H1 (cell line): ENCODE data around the gene MYOD1.

ENCODE experiments used
- CEBPB ChIP-seq: IDR thresholded peaks from 2 replicates; pipeline ENCODE4 v1.6.1; 2012; ENCODE audit warnings: low read depth, low read length
- CHD1 ChIP-seq: IDR thresholded peaks from 2 replicates; pipeline ENCODE4 v1.6.1; 2012; ENCODE audit warnings: low read depth, low read length, improper control_type of control experiment
- EP300 ChIP-seq, 2 experiments: IDR thresholded peaks; 1 replicate in 1 of 2; 2 replicates in 1 of 2; pipeline ENCODE4 v1.6.1; 2011 to 2012; ENCODE audit warnings: low read depth in 2 of 2, low read length in 2 of 2, mild to moderate bottlenecking in 2 of 2, borderline replicate concordance in 1 of 2, inconsistent platforms in 1 of 2, moderate library complexity in 1 of 2
- HDAC2 ChIP-seq, 2 experiments: fragments of 300-600 bp in 1 of 2; sonication (generic) in 1 of 2; IDR thresholded peaks; 2 replicates each; pipeline ENCODE4 v1.6.1; 2011 to 2012; ENCODE audit warnings: low read depth in 2 of 2, low read length in 2 of 2, mild to moderate bottlenecking in 2 of 2, moderate library complexity in 2 of 2, borderline replicate concordance in 1 of 2, inconsistent platforms in 1 of 2
- POLR2AphosphoS5 ChIP-seq: IDR thresholded peaks from 2 replicates; pipeline ENCODE4 v1.6.1; 2011; ENCODE audit warnings: low read depth, low read length
- SAP30 ChIP-seq: fragments of 300-600 bp; sonication (generic); IDR thresholded peaks from 2 replicates; pipeline ENCODE4 v1.7.1; 2012; ENCODE audit warnings: low read length, moderate library complexity, mild to moderate bottlenecking, inconsistent platforms; ENCODE audit not compliant: insufficient read depth, insufficient replicate concordance
- SUZ12 ChIP-seq: fragments of 200-600 bp; sonication (generic); IDR thresholded peaks from 2 replicates; pipeline ENCODE4 v1.6.1; 2012; ENCODE audit warnings: mild to moderate bottlenecking, inconsistent platforms, low read length, moderate library complexity, mixed read lengths
- YY1 ChIP-seq: IDR thresholded peaks from 2 replicates; pipeline ENCODE4 v1.6.1; 2011; ENCODE audit warnings: low read depth, mild to moderate bottlenecking, low read length
- TF ChIP-seq, protein P1 (sequence below), 3 experiments: IDR thresholded peaks; 1 replicate in 2 of 3; 2 replicates in 1 of 3; pipeline versions ENCODE4 v1.5.1 to v1.6.1; 2011; ENCODE audit warnings: low read length in 3 of 3, mild to moderate bottlenecking in 3 of 3, inconsistent platforms in 2 of 3, low read depth in 1 of 3, moderate library complexity in 1 of 3; ENCODE audit not compliant: insufficient read depth in 1 of 3; ENCODE audit errors: control extremely low read depth in 1 of 3
- TF ChIP-seq, protein P2 (sequence below): IDR thresholded peaks from 2 replicates; pipeline ENCODE4 v1.6.1; 2011; ENCODE audit warnings: low read length, improper control_type of control experiment

DNA sequence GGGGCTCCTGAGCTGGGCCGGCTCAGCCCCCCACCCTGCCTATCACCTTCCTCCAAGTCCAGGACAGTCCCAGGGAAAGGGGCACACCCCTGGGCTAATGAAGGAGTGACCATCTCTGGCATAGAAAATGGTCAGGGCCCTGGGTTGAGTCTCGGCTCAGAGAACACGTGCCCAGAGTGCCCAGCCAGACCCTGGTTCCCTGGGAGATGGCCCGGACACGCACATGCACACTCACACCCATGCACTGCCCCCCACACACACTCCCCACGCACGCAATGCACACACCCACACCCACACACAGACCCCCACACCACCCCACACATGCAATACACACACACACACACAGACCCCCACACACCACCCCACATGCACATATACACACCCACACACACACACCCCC, 43.9 kb downstream of the MYOD1 start:
- TF ChIP-seq, protein P1, sequence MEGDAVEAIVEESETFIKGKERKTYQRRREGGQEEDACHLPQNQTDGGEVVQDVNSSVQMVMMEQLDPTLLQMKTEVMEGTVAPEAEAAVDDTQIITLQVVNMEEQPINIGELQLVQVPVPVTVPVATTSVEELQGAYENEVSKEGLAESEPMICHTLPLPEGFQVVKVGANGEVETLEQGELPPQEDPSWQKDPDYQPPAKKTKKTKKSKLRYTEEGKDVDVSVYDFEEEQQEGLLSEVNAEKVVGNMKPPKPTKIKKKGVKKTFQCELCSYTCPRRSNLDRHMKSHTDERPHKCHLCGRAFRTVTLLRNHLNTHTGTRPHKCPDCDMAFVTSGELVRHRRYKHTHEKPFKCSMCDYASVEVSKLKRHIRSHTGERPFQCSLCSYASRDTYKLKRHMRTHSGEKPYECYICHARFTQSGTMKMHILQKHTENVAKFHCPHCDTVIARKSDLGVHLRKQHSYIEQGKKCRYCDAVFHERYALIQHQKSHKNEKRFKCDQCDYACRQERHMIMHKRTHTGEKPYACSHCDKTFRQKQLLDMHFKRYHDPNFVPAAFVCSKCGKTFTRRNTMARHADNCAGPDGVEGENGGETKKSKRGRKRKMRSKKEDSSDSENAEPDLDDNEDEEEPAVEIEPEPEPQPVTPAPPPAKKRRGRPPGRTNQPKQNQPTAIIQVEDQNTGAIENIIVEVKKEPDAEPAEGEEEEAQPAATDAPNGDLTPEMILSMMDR (IDR thresholded peaks at IDR 0.05; ENCODE audit: control extremely low read depth in 1 of 3, insufficient read depth in 1 of 3, low read depth in 1 of 3, low read length in 3 of 3), result no peak
- TF ChIP-seq CEBPB, result no peak
- TF ChIP-seq HDAC2 (IDR thresholded peaks at IDR 0.05; ENCODE audit: borderline replicate concordance in 1 of 2, low read depth in 2 of 2, low read length in 2 of 2), result no peak
- TF ChIP-seq CHD1, result no peak
- no peak for TF ChIP-seq SUZ12
- TF ChIP-seq, protein P2, sequence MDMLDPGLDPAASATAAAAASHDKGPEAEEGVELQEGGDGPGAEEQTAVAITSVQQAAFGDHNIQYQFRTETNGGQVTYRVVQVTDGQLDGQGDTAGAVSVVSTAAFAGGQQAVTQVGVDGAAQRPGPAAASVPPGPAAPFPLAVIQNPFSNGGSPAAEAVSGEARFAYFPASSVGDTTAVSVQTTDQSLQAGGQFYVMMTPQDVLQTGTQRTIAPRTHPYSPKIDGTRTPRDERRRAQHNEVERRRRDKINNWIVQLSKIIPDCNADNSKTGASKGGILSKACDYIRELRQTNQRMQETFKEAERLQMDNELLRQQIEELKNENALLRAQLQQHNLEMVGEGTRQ, result no peak
- TF ChIP-seq SAP30, result no peak
- no peak for TF ChIP-seq EP300 (IDR thresholded peaks at IDR 0.05; ENCODE audit: borderline replicate concordance in 1 of 2, low read depth in 2 of 2, low read length in 2 of 2)
- TF ChIP-seq YY1, result no peak
- no peak for TF ChIP-seq POLR2AphosphoS5
